ENCODE data around the gene KCNJ9. TPM values are rescaled to one million over a fixed set of nuclear protein-coding genes. Genes with fewer than 3 reads are reported as not detected.

The KCNJ9 gene
- total and polyA plus RNA-seq, 2 of the 13 experiments (the other 11 are each of a cell fraction or from before 2014, with no cell fraction given): not detected

DNA sequence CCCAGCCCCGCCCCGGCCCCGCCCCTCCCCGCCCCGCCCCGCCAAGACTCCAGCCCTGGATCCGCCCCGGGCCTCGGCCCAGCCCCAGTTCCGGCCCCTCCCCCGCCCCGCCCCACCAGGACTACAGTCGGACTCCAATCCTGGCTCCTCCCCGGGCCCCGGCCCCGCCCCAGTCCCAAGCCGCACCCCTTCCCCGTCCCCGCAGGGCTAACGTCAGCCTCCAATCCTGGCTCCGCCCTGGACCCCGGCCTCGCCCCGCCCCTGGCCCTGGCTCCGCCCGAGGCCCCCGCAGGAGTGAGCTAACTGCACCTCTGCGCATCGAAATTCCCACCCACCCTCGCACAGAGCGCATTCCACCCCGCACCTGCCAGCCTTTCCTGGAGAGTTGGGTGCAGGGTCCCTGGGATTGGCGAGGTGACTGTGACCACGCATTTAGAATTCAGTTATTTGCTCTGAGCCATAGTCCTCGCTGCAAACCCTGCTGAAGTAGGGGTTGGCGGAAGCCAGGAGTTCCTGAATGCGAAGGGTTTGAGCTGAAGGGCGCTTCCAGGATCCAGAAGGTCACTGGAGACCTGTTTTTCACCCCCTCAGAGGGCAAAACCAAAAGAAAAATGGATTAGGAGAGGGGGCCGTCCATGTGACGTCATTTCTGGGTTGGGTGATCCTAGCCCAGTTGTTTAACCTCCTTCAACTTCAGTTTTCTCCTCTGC, 17.7 kb downstream of the KCNJ9 start (continued):
- TF ChIP-seq ZNF451 (CRISPR knock-in tag; IDR thresholded peaks at IDR 0.05): no peak
- TF ChIP-seq, protein P1, sequence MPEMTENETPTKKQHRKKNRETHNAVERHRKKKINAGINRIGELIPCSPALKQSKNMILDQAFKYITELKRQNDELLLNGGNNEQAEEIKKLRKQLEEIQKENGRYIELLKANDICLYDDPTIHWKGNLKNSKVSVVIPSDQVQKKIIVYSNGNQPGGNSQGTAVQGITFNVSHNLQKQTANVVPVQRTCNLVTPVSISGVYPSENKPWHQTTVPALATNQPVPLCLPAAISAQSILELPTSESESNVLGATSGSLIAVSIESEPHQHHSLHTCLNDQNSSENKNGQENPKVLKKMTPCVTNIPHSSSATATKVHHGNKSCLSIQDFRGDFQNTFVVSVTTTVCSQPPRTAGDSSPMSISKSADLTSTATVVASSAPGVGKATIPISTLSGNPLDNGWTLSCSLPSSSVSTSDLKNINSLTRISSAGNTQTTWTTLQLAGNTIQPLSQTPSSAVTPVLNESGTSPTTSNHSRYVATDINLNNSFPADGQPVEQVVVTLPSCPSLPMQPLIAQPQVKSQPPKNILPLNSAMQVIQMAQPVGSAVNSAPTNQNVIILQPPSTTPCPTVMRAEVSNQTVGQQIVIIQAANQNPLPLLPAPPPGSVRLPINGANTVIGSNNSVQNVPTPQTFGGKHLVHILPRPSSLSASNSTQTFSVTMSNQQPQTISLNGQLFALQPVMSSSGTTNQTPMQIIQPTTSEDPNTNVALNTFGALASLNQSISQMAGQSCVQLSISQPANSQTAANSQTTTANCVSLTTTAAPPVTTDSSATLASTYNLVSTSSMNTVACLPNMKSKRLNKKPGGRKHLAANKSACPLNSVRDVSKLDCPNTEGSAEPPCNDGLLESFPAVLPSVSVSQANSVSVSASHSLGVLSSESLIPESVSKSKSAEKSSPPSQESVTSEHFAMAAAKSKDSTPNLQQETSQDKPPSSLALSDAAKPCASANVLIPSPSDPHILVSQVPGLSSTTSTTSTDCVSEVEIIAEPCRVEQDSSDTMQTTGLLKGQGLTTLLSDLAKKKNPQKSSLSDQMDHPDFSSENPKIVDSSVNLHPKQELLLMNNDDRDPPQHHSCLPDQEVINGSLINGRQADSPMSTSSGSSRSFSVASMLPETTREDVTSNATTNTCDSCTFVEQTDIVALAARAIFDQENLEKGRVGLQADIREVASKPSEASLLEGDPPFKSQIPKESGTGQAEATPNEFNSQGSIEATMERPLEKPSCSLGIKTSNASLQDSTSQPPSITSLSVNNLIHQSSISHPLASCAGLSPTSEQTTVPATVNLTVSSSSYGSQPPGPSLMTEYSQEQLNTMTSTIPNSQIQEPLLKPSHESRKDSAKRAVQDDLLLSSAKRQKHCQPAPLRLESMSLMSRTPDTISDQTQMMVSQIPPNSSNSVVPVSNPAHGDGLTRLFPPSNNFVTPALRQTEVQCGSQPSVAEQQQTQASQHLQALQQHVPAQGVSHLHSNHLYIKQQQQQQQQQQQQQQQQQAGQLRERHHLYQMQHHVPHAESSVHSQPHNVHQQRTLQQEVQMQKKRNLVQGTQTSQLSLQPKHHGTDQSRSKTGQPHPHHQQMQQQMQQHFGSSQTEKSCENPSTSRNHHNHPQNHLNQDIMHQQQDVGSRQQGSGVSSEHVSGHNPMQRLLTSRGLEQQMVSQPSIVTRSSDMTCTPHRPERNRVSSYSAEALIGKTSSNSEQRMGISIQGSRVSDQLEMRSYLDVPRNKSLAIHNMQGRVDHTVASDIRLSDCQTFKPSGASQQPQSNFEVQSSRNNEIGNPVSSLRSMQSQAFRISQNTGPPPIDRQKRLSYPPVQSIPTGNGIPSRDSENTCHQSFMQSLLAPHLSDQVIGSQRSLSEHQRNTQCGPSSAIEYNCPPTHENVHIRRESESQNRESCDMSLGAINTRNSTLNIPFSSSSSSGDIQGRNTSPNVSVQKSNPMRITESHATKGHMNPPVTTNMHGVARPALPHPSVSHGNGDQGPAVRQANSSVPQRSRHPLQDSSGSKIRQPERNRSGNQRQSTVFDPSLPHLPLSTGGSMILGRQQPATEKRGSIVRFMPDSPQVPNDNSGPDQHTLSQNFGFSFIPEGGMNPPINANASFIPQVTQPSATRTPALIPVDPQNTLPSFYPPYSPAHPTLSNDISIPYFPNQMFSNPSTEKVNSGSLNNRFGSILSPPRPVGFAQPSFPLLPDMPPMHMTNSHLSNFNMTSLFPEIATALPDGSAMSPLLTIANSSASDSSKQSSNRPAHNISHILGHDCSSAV (CRISPR knock-in tag; IDR thresholded peaks at IDR 0.05; ENCODE audit: borderline replicate concordance): no peak
- TF ChIP-seq NR2F2 (IDR thresholded peaks at IDR 0.05; ENCODE audit: borderline replicate concordance, low read depth): no peak
- TF ChIP-seq CENPT (CRISPR knock-in tag; IDR thresholded peaks at IDR 0.05; ENCODE audit: low read depth): no peak
- TF ChIP-seq ZNF839 (CRISPR knock-in tag; IDR thresholded peaks at IDR 0.05; ENCODE audit: borderline replicate concordance): no peak
- TF ChIP-seq HDAC6 (IDR thresholded peaks at IDR 0.05; ENCODE audit: low read depth, low read length): no peak
- TF ChIP-seq MYNN (CRISPR knock-in tag; IDR thresholded peaks at IDR 0.05; ENCODE audit: low read depth): no peak
- no peak for TF ChIP-seq KDM3A (CRISPR knock-in tag; IDR thresholded peaks at IDR 0.05; ENCODE audit: low read depth)
- TF ChIP-seq ZNF264 (CRISPR knock-in tag; IDR thresholded peaks at IDR 0.05): peak; percentile 65; the same call in 1 of the 2 replicates
- TF ChIP-seq ZBTB42 (CRISPR knock-in tag; IDR thresholded peaks at IDR 0.05): no peak
- TF ChIP-seq, protein P2, sequence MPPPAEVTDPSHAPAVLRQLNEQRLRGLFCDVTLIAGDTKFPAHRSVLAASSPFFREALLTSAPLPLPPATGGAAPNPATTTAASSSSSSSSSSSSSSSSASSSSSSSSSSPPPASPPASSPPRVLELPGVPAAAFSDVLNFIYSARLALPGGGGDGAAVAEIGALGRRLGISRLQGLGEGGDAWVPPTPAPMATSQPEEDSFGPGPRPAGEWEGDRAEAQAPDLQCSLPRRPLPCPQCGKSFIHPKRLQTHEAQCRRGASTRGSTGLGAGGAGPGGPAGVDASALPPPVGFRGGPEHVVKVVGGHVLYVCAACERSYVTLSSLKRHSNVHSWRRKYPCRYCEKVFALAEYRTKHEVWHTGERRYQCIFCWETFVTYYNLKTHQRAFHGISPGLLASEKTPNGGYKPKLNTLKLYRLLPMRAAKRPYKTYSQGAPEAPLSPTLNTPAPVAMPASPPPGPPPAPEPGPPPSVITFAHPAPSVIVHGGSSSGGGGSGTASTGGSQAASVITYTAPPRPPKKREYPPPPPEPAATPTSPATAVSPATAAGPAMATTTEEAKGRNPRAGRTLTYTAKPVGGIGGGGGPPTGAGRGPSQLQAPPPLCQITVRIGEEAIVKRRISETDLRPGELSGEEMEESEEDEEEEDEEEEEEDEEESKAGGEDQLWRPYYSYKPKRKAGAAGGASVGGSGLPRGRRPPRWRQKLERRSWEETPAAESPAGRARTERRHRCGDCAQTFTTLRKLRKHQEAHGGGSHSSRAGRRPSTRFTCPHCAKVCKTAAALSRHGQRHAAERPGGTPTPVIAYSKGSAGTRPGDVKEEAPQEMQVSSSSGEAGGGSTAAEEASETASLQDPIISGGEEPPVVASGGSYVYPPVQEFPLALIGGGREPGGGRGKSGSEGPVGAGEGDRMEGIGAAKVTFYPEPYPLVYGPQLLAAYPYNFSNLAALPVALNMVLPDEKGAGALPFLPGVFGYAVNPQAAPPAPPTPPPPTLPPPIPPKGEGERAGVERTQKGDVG (CRISPR knock-in tag; IDR thresholded peaks at IDR 0.05; ENCODE audit: borderline replicate concordance): no peak
- TF ChIP-seq, protein P3, sequence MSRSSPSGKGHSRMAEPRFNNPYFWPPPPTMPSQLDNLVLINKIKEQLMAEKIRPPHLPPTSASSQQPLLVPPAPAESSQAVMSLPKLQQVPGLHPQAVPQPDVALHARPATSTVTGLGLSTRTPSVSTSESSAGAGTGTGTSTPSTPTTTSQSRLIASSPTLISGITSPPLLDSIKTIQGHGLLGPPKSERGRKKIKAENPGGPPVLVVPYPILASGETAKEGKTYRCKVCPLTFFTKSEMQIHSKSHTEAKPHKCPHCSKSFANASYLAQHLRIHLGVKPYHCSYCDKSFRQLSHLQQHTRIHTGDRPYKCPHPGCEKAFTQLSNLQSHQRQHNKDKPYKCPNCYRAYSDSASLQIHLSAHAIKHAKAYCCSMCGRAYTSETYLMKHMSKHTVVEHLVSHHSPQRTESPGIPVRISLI (CRISPR knock-in tag; IDR thresholded peaks at IDR 0.05; ENCODE audit: borderline replicate concordance): no peak
- TF ChIP-seq, protein P4, sequence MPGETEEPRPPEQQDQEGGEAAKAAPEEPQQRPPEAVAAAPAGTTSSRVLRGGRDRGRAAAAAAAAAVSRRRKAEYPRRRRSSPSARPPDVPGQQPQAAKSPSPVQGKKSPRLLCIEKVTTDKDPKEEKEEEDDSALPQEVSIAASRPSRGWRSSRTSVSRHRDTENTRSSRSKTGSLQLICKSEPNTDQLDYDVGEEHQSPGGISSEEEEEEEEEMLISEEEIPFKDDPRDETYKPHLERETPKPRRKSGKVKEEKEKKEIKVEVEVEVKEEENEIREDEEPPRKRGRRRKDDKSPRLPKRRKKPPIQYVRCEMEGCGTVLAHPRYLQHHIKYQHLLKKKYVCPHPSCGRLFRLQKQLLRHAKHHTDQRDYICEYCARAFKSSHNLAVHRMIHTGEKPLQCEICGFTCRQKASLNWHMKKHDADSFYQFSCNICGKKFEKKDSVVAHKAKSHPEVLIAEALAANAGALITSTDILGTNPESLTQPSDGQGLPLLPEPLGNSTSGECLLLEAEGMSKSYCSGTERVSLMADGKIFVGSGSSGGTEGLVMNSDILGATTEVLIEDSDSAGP (CRISPR knock-in tag; IDR thresholded peaks at IDR 0.05; ENCODE audit: borderline replicate concordance): no peak
